GM10266 (cell line): ENCODE measurements around the gene MERTK.
"Not testable (repeated sequence)": the region's sequence is repeated elsewhere in the genome, so short reads cannot be mapped to it uniquely, and the experiment has no call there.

Source experiments
- DNase-seq: peaks from one replicate; pipeline ENCODE4 v3.0.0; 2012; ENCODE audit errors: extremely low spot score
- CTCF ChIP-seq: IDR thresholded peaks from 2 replicates; pipeline ENCODE4 v1.5.1; 2012; ENCODE audit warnings: mild to moderate bottlenecking, low read depth; ENCODE audit not compliant: control insufficient read depth, insufficient read depth; ENCODE audit errors: missing control alignments

Gene MERTK

GRCh38 chr2:111905990-111906735 is 7.8 kb downstream of the MERTK start:
- no peak for DNase-seq
- TF ChIP-seq CTCF, result no peak

GRCh38 chr2:111908578-111908977 is 10.2 kb downstream of the MERTK start:
- TF ChIP-seq CTCF, result no peak
- DNase-seq, result no peak

- DNase-seq, result no peak
- no peak for TF ChIP-seq CTCF
These were observed 10.7 kb downstream of the MERTK start for GRCh38 chr2:111909079-111909478.

- DNase-seq, result not testable (repeated sequence)
These were observed 11.6 kb downstream of the MERTK start for GRCh38 chr2:111909997-111910396.

- no peak for TF ChIP-seq CTCF
- no peak for DNase-seq
These were observed 12.3 kb downstream of the MERTK start for GRCh38 chr2:111910609-111911277.

- DNase-seq, result not testable (repeated sequence)
These were observed 13.0 kb downstream of the MERTK start for GRCh38 chr2:111911295-111911977.

GRCh38 chr2:111912547-111912946 is 14.1 kb downstream of the MERTK start:
- no peak for DNase-seq
- TF ChIP-seq CTCF, result no peak

- TF ChIP-seq CTCF, result no peak
- DNase-seq, result no peak
These were observed 18.7 kb downstream of the MERTK start for GRCh38 chr2:111917106-111917505.
